DMS53 treated with DMSO at 0.1 percent for 48 hours (cell line): ENCODE measurements around the gene GOSR1.
"Not testable (repeated sequence)": the region's sequence is repeated elsewhere in the genome, so short reads cannot be mapped to it uniquely, and the experiment has no call there.

Experiments
- DNase-seq: peaks from one replicate; lab custom pipeline; 2025; ENCODE audit not compliant: unreplicated experiment; lab: John Stamatoyannopoulos, UW

The GOSR1 gene

GRCh38 chr17:30477083-30477773, at the start of gene GOSR1:
Gene GOSR1 (plus strand): TSS chr17:30477408. CDS start chr17:30477434, 26 bp downstream.
- DNase-seq = peak; percentile 78

- no peak for DNase-seq
Observed at GRCh38 chr17:30427611-30428010, 49.6 kb upstream of the GOSR1 start.

GRCh38 chr17:30429155-30429554, 48.1 kb upstream of the GOSR1 start:
- DNase-seq = no peak

- DNase-seq = peak; percentile 90
Observed at GRCh38 chr17:30433514-30433913, 43.7 kb upstream of the GOSR1 start.

- DNase-seq = no peak
Observed at GRCh38 chr17:30436729-30437128, 40.5 kb upstream of the GOSR1 start.

GRCh38 chr17:30443721-30444120, 33.5 kb upstream of the GOSR1 start:
- DNase-seq = no peak

GRCh38 chr17:30446640-30447039, 30.6 kb upstream of the GOSR1 start:
- DNase-seq = not testable (repeated sequence)

GRCh38 chr17:30449480-30449879, 27.7 kb upstream of the GOSR1 start:
- DNase-seq = no peak

- no peak for DNase-seq
Observed at GRCh38 chr17:30450125-30451027, 26.8 kb upstream of the GOSR1 start.

- no peak for DNase-seq
Observed at GRCh38 chr17:30454635-30455034, 22.6 kb upstream of the GOSR1 start.

- DNase-seq = no peak
Observed at GRCh38 chr17:30458371-30458770, 18.8 kb upstream of the GOSR1 start.

GRCh38 chr17:30458797-30459413, 18.3 kb upstream of the GOSR1 start:
- DNase-seq = not testable (repeated sequence)

GRCh38 chr17:30468465-30468864, 8.7 kb upstream of the GOSR1 start:
- no peak for DNase-seq

GRCh38 chr17:30472238-30472890, 4.8 kb upstream of the GOSR1 start:
- no peak for DNase-seq

GRCh38 chr17:30475206-30475605, 2.0 kb upstream of the GOSR1 start:
- no peak for DNase-seq

GRCh38 chr17:30476726-30477082, 504 bp upstream of the GOSR1 start:
- no peak for DNase-seq

GRCh38 chr17:30477774-30478115, 537 bp downstream of the GOSR1 start:
- no peak for DNase-seq

GRCh38 chr17:30482555-30482954, 5.3 kb downstream of the GOSR1 start:
- no peak for DNase-seq

- no peak for DNase-seq
Observed at GRCh38 chr17:30483159-30483558, 6.0 kb downstream of the GOSR1 start.

- no peak for DNase-seq
Observed at GRCh38 chr17:30493780-30494179, 16.6 kb downstream of the GOSR1 start.

- no peak for DNase-seq
Observed at GRCh38 chr17:30495586-30495985, 18.4 kb downstream of the GOSR1 start.
